ENCODE measurements around the gene PDZK1IP1. TPM values are rescaled to one million over a fixed set of nuclear protein-coding genes. Genes with fewer than 3 reads are reported as not detected.
A peak's percentile ranks its signal among the peaks of the same experiment; 100 is the strongest.

PDZK1IP1 gene
- total and polyA plus RNA-seq, 7 experiments from 2014 or later = not detected

- DNase-seq (no peak), ATAC-seq (no peak)
- Mint-ChIP-seq H3K4me3 (no peak overlapping the region), H3K36me3 (peaks cover 0 to 4% (median 0%) of the 10 kb centered on the region in 5 donors), H3K27me3 (peaks cover 17 to 39% (median 33%) of the 10 kb centered on the region in 5 donors), H3K4me1 (peaks cover 7 to 16% (median 10%) of the 10 kb centered on the region in 7 donors), H3K9me3 (peaks cover 0 to 1% (median 0%) of the 10 kb centered on the region in 11 donors), H3K27ac (no peak overlapping the region)
- Histone ChIP-seq H3K27ac (ENCODE audit: low read depth, low read length) (no peak overlapping the region), H3K4me1 (ENCODE audit: control insufficient read depth in 2 of 2, insufficient read depth in 2 of 2, low read length in 2 of 2) (peaks cover 4 to 7% of the 10 kb centered on the region in 2 donors), H3K9me3 (ENCODE audit: control insufficient read depth in 2 of 3, low read length in 3 of 3) (no peaks in the 10 kb centered on the region), H3K4me3 (ENCODE audit: low read length) (no peak overlapping the region), H3K27me3 (ENCODE audit: control insufficient read depth in 2 of 2, insufficient read depth in 2 of 2, low read length in 2 of 2) (peaks cover 3 to 8% of the 10 kb centered on the region in 2 donors), H3K36me3 (ENCODE audit: control insufficient read depth in 2 of 3, insufficient read depth in 3 of 3, low read length in 3 of 3) (no peaks in the 10 kb centered on the region)
- ChIA-PET CTCF (interaction anchor here (0.8 to 1.0 kb wide), 2 partner anchors 10 to 253 kb away, joined by 3 to 4 read pairs; no protein-coding TSS in a partner anchor), POLR2A (no interaction called here)
- intact Hi-C loops (cut with micrococcal nuclease) = no loop called here
These were observed 7.1 kb downstream of the PDZK1IP1 start for GRCh38 chr1:47182676-47183235.

- Mint-ChIP-seq H3K27me3 (peaks cover 17 to 39% (median 34%) of the 10 kb centered on the region in 5 donors), H3K27ac (no peak overlapping the region), H3K36me3 (peaks cover 0 to 4% (median 0%) of the 10 kb centered on the region in 5 donors), H3K4me3 (no peak overlapping the region), H3K9me3 (peaks cover 0 to 1% (median 0%) of the 10 kb centered on the region in 11 donors), H3K4me1 (peaks cover 7 to 16% (median 10%) of the 10 kb centered on the region in 7 donors)
- ATAC-seq = no peak
- Histone ChIP-seq H3K4me3 (ENCODE audit: low read length) (no peak overlapping the region), H3K27ac (ENCODE audit: low read depth, low read length) (no peak overlapping the region), H3K9me3 (ENCODE audit: control insufficient read depth in 2 of 3, low read length in 3 of 3) (no peaks in the 10 kb centered on the region), H3K36me3 (ENCODE audit: control insufficient read depth in 2 of 3, insufficient read depth in 3 of 3, low read length in 3 of 3) (no peaks in the 10 kb centered on the region), H3K27me3 (ENCODE audit: control insufficient read depth in 2 of 2, insufficient read depth in 2 of 2, low read length in 2 of 2) (peaks cover 3 to 8% of the 10 kb centered on the region in 2 donors), H3K4me1 (ENCODE audit: control insufficient read depth in 2 of 2, insufficient read depth in 2 of 2, low read length in 2 of 2) (peaks cover 4 to 7% of the 10 kb centered on the region in 2 donors)
- intact Hi-C loops (cut with micrococcal nuclease) = no loop called here
- no peak for DNase-seq
- ChIA-PET CTCF (interaction anchor here (1.0 kb wide), 1 partner anchor 10 kb away, joined by 4 read pairs; no protein-coding TSS in a partner anchor), POLR2A (no interaction called here)
These were observed 7.7 kb downstream of the PDZK1IP1 start for GRCh38 chr1:47181955-47182675.

GRCh38 chr1:47181095-47181954 is 8.5 kb downstream of the PDZK1IP1 start:
- Mint-ChIP-seq H3K27me3 (peaks cover 19 to 40% (median 34%) of the 10 kb centered on the region in 5 donors), H3K27ac (no peak overlapping the region), H3K9me3 (peaks cover 0 to 1% (median 0%) of the 10 kb centered on the region in 11 donors), H3K4me3 (no peak overlapping the region), H3K36me3 (peaks cover 0 to 4% (median 0%) of the 10 kb centered on the region in 5 donors), H3K4me1 (peaks cover 7 to 16% (median 10%) of the 10 kb centered on the region in 7 donors)
- peaks cover 3 to 8% of the 10 kb centered on the region in 2 donors for H3K27me3 ChIP-seq (ENCODE audit: control insufficient read depth in 2 of 2, insufficient read depth in 2 of 2, low read length in 2 of 2)
- H3K4me3 ChIP-seq (ENCODE audit: low read length) = no peak overlapping the region
- no peak overlapping the region for H3K27ac ChIP-seq (ENCODE audit: low read depth, low read length)
- DNase-seq (no peak), ATAC-seq (peak; percentile 5)
- no peaks in the 10 kb centered on the region for H3K9me3 ChIP-seq (ENCODE audit: control insufficient read depth in 2 of 3, low read length in 3 of 3)
- intact Hi-C loops (cut with micrococcal nuclease) = no loop called here
- no peaks in the 10 kb centered on the region for H3K36me3 ChIP-seq (ENCODE audit: control insufficient read depth in 2 of 3, insufficient read depth in 3 of 3, low read length in 3 of 3)
- ChIA-PET POLR2A (no interaction called here), CTCF (no interaction called here)
- peaks cover 4 to 7% of the 10 kb centered on the region in 2 donors for H3K4me1 ChIP-seq (ENCODE audit: control insufficient read depth in 2 of 2, insufficient read depth in 2 of 2, low read length in 2 of 2)

- Histone ChIP-seq H3K4me3 (ENCODE audit: low read length) (no peak overlapping the region), H3K4me1 (ENCODE audit: control insufficient read depth in 2 of 2, insufficient read depth in 2 of 2, low read length in 2 of 2) (peaks cover 4 to 7% of the 10 kb centered on the region in 2 donors), H3K27ac (ENCODE audit: low read depth, low read length) (no peak overlapping the region), H3K27me3 (ENCODE audit: control insufficient read depth in 2 of 2, insufficient read depth in 2 of 2, low read length in 2 of 2) (peaks cover 3 to 8% of the 10 kb centered on the region in 2 donors), H3K36me3 (ENCODE audit: control insufficient read depth in 2 of 3, insufficient read depth in 3 of 3, low read length in 3 of 3) (no peaks in the 10 kb centered on the region), H3K9me3 (ENCODE audit: control insufficient read depth in 2 of 3, low read length in 3 of 3) (no peaks in the 10 kb centered on the region)
- H3K9me3 Mint-ChIP-seq = peaks cover 0 to 1% (median 0%) of the 10 kb centered on the region in 11 donors
- ChIA-PET POLR2A (no interaction called here), CTCF (interaction anchor here (0.7 kb wide), 1 partner anchor 545 kb away, joined by 4 read pairs; no protein-coding TSS in a partner anchor)
- H3K27ac Mint-ChIP-seq = no peak overlapping the region
- H3K27me3 Mint-ChIP-seq = peaks cover 21 to 46% (median 41%) of the 10 kb centered on the region in 5 donors
- ATAC-seq = no peak
- H3K4me3 Mint-ChIP-seq = no peak overlapping the region
- peaks cover 0 to 4% (median 0%) of the 10 kb centered on the region in 5 donors for H3K36me3 Mint-ChIP-seq
- intact Hi-C loops (cut with micrococcal nuclease) = no loop called here
- no peak for DNase-seq
- H3K4me1 Mint-ChIP-seq = peaks cover 7 to 16% (median 10%) of the 10 kb centered on the region in 7 donors
These were observed 9.2 kb downstream of the PDZK1IP1 start for GRCh38 chr1:47180603-47181094.

- ATAC-seq = no peak
- Histone ChIP-seq H3K4me3 (ENCODE audit: low read length) (no peak overlapping the region), H3K9me3 (ENCODE audit: control insufficient read depth in 2 of 3, low read length in 3 of 3) (no peaks in the 10 kb centered on the region), H3K27ac (ENCODE audit: low read depth, low read length) (no peak overlapping the region), H3K4me1 (ENCODE audit: control insufficient read depth in 2 of 2, insufficient read depth in 2 of 2, low read length in 2 of 2) (peaks cover 4 to 7% of the 10 kb centered on the region in 2 donors), H3K27me3 (ENCODE audit: control insufficient read depth in 2 of 2, insufficient read depth in 2 of 2, low read length in 2 of 2) (peaks cover 3 to 8% of the 10 kb centered on the region in 2 donors), H3K36me3 (ENCODE audit: control insufficient read depth in 2 of 3, insufficient read depth in 3 of 3, low read length in 3 of 3) (no peaks in the 10 kb centered on the region)
- DNase-seq = no peak
- ChIA-PET CTCF (interaction anchor here (0.7 to 2.7 kb wide), 2 partner anchors 14 to 546 kb away, joined by 4 to 23 read pairs; no protein-coding TSS in a partner anchor), POLR2A (no interaction called here)
- Mint-ChIP-seq H3K27ac (no peak overlapping the region), H3K27me3 (peaks cover 23 to 52% (median 47%) of the 10 kb centered on the region in 5 donors), H3K4me1 (peaks cover 9 to 21% (median 14%) of the 10 kb centered on the region in 7 donors), H3K9me3 (peaks cover 0 to 1% (median 0%) of the 10 kb centered on the region in 11 donors), H3K36me3 (peaks cover 0 to 4% (median 0%) of the 10 kb centered on the region in 5 donors), H3K4me3 (peak overlapping the region in 2 of 10 donors; percentile 6 to 14)
- intact Hi-C loops (cut with micrococcal nuclease) = loop anchor here (1.0 to 10.0 kb wide), 8 partner anchors 82 to 735 kb away; partner anchors contain the start of genes FOXD2 (in 2 of the 2) and STIL (in 1 of the 2)
These were observed 9.8 kb downstream of the PDZK1IP1 start for GRCh38 chr1:47179988-47180563.
